Midbrain (tissue), 1 donor: Measurements from ENCODE around the gene NLRC5.
A peak's percentile ranks its signal among the peaks of the same experiment; 100 is the strongest.
"Not testable (repeated sequence)": the region's sequence is repeated elsewhere in the genome, so short reads cannot be mapped to it uniquely, and the experiment has no call there.

ENCODE experiments used
- DNase-seq: peaks from one replicate; lab custom pipeline; 2025; lab: John Stamatoyannopoulos, UW

NLRC5 gene

GRCh38 chr16:56960681-56961281, 28.6 kb upstream of the NLRC5 start:
- no peak for DNase-seq

GRCh38 chr16:56961386-56961785, 28.0 kb upstream of the NLRC5 start:
- DNase-seq = no peak

GRCh38 chr16:56961851-56962281, 27.5 kb upstream of the NLRC5 start, which contains the start of gene CETP:
CETP (plus strand) TSS chr16:56961950; CDS start chr16:56961980, 30 bp downstream.
- no peak for DNase-seq

GRCh38 chr16:56964243-56965148, 24.9 kb upstream of the NLRC5 start:
- DNase-seq = peak; percentile 70

DNA sequence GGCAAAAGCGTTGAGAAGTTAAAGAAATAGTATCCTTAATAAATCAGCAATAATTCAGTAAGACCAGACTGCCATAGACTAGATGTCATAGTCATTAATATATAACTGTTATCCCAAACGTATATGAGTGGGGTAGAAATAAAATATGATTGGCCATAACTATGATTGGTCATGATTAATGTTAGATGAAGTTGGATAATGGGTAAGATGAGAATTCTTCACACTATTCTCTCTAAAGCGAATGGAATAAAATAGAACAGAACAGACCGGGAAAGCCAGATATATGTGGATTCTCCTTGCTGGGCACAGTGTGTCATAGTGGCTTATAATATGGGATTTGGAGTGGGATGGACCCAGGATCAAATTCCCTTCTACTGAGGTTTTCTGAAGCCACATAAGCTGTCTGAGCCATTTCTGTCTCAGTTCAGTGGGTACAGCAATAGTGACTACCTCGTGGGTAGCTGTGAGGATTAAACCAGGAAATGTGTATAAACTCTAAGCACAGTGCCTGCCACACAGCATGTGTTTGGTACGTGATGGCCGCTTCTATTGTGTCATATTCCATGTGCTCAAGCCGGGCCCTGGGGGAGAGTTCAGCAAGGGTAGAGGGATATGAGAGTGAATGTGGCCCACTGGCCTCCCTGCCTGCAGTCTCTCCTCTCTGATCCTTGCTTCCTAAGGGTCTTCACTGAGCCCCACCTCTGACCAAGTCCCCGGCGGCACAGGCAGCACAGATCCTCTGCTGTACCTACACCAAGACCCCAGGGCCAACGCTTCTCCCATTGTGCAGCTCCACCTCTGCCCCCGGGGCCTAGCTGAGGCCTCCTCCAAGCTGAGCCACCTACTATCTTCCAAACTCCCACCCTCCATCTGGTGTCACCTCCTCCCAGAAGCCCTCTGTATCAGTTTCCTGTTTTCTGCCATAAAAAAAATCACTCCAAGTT, 23.9 kb upstream of the NLRC5 start:
- no peak for DNase-seq

DNA sequence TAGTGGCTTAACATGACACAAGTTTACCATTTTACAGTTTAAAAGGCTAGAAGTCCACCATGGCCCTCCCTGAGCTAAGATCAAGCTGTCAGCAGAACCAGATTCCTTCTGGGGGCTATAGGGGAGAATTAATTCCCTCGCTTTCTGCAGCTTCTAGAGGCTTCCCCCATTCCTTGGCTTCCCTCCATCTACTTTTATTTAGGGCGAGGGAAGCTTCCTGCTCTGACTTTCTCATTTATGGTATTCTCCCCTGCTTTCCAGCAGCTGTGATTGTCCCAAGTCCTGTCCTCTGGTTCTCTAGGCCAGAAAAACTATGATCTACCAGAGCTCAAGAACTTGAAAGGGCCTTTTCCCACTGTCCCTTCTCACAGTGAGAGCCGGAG, 23.3 kb upstream of the NLRC5 start:
- no peak for DNase-seq

DNA sequence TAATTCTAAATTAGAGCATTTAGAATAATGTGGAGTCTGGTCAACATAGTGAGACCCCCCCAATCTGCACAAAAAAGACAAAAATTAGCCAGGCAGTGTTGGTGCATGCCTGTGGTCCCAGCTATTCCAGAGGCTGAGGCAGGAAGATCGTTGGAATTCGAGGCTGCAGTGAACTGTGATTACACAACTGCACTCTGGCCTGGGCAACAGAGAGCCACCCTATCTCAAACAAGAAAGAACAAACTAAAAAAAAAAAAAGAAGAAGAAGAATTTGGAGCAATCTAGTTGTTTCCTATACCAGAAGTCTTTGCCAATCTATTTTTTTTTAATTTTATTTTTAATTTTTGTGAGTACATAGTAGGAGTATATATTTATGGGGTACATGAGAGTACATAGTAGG, 21.6 kb upstream of the NLRC5 start:
- DNase-seq = no peak

DNA sequence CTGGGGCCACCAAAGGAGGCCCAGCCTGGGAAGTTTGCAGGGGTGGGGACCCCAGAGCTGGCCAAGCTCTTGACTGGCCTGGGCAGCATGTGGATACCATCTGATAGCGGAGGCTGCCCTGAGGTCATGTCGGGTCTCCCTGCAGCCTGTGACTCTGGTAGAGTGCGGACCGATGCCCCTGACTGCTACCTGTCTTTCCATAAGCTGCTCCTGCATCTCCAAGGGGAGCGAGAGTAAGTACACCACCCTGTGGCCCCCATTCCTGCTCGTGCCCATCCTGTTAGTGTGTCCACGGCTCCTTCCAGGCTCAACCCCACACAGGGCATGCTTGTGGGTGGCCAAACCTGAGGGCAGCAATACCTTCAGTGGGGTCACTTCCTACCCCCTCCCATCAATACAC, 19.6 kb upstream of the NLRC5 start:
- no peak for DNase-seq

DNA sequence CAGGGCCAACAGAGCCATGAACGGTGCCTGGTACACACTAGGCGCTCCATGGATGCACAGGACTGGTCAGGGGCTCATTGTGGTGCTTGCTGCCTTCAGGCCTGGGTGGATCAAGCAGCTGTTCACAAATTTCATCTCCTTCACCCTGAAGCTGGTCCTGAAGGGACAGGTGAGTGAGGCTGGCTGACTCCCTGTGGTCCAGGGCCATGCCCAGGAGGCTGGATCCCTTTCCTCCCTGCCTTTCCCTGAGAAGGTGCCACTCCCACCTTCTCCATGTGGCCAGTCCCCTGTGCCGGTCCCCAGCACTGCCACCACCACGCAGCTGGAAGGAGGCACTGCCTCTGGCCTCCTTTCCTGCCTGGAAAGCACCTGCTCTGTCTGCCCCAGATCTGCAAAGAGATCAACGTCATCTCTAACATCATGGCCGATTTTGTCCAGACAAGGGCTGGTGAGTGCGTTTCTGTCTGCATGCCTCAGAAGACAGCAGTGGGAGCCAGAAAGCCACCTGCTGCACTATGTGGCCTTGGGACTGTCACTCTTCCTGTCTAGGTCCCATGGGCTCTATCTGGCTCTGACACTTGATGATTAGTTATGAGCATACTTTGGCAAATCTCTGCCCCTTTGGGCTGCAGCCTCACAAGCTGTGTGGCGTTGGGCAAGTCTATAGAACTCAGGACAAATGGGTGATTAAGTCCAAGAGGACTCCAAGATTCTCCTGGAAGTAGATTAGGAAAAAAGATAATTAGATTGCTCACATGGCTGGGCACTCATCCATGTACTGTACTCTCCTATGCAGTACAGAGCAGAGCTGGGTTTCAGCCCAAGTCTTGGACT, 18.2 kb upstream of the NLRC5 start:
- DNase-seq = no peak

- DNase-seq = no peak
Measured at GRCh38 chr16:56971768-56972043, 17.7 kb upstream of the NLRC5 start.

- no peak for DNase-seq
Measured at GRCh38 chr16:56972403-56973293, 16.7 kb upstream of the NLRC5 start.

- DNase-seq = no peak
Measured at GRCh38 chr16:56973294-56973689, 16.1 kb upstream of the NLRC5 start.

GRCh38 chr16:56973899-56974298, 15.5 kb upstream of the NLRC5 start:
- not testable (repeated sequence) for DNase-seq

GRCh38 chr16:56974549-56975300, 14.6 kb upstream of the NLRC5 start:
- no peak for DNase-seq

DNA sequence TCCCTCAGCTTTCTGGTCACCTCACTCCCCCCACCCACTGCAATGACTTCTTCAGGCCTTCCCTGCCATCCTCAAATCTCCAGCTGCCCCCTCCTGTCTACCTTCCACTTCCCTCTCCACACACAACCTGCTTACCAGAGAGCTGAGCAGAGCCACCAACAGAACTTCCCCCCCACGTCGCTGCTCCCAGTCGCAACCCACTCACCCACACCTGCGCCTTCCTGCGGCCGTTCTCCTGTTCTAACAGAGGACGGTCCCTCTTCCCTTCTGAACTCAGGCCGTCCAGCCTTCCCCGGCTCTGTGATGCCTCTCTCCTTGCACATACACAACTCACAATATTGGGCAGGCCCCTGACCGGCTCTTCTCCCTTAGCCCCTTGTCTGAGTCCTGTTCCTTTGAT, 13.6 kb upstream of the NLRC5 start:
- no peak for DNase-seq

DNA sequence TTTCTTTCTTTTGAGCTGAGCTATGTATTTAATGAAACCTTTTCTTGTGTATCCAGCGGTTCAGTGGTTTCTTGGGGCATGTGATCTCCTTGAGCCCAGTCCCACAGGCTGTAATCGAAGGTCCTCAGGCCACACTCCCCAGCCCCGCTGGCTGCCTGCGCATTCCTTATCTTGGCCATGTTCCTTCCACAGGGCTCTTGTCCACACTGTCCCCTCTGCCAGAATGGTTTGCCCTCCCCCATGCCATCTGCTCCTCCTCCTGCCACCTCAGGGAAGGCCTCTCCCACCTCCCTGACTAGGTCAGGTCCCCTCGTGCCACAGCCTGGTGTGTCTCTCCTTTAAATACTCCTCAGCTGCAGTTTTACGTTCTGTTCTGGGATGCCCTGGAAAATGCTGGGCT, 12.1 kb upstream of the NLRC5 start:
- no peak for DNase-seq

DNA sequence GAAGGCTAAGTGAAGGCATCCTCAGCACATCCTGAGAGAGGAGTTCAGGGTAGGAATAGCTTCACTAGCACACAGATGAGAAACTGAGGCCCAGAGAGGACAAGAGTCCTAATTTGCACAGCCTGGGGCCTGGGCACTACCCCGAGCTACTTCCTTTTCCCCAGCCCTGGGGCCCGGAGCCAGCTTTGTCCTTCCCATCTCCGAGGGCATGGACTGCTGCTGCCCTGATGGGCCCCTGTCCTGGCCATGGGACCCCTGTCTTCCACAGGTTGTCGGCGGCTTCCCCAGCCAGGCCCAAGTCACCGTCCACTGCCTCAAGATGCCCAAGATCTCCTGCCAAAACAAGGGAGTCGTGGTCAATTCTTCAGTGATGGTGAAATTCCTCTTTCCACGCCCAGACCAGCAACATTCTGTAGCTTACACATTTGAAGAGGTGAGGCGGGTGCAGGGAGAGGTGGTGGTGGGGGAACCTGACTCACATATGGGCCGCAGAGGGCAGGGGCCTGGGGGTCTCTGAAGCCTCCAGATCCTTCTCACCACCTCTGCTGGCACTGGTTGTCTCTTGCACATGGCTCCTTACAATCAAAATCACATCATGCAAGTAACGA, 11.4 kb upstream of the NLRC5 start:
- DNase-seq = no peak

- DNase-seq = no peak
Measured at GRCh38 chr16:56980201-56980535, 9.2 kb upstream of the NLRC5 start.
